ENCODE measurements around the gene JARID2. TPM values are rescaled to one million over a fixed set of nuclear protein-coding genes. Genes with fewer than 3 reads are reported as not detected.

Gene JARID2
- total and polyA plus RNA-seq, 2 of the 8 experiments (the other 6 are each of a cell fraction or from before 2014, with no cell fraction given), result 60.1 to 239 TPM

- TF ChIP-seq SP4 (IDR thresholded peaks at IDR 0.05; ENCODE audit: low read length), result no peak
These were observed 264.8 kb downstream of the JARID2 start (continued) for GRCh38 chr6:15510536-15511247.
